ENCODE measurements around the gene CLEC4M.

The CLEC4M gene

DNA sequence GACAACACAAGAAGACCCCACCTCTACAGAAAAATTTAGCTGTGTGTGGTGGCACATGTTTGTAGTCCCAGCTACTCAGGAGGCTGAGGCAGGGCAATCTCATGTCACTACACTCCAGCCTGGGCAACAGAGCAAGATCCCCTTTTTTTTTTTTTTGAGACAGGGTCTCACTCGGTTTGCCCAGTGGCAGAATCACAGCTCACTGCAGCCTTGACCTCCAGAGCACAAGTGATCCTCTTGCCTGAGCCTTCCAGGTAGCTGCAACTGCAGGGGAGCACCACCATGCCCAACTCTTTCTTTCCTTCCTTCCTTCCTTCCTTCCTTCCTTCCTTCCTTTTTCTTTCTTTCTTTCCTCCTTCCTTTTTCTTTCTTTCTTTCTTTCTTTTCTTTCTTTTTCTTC is 26.9 kb upstream of the CLEC4M start:
- no peaks in the 10 kb centered on the region for H3K9me3 ChIP-seq (ENCODE audit: severe bottlenecking)
- H3K27me3 ChIP-seq (ENCODE audit: insufficient read depth, low read depth, severe bottlenecking): no peaks in the 10 kb centered on the region
- TF ChIP-seq, protein P1, sequence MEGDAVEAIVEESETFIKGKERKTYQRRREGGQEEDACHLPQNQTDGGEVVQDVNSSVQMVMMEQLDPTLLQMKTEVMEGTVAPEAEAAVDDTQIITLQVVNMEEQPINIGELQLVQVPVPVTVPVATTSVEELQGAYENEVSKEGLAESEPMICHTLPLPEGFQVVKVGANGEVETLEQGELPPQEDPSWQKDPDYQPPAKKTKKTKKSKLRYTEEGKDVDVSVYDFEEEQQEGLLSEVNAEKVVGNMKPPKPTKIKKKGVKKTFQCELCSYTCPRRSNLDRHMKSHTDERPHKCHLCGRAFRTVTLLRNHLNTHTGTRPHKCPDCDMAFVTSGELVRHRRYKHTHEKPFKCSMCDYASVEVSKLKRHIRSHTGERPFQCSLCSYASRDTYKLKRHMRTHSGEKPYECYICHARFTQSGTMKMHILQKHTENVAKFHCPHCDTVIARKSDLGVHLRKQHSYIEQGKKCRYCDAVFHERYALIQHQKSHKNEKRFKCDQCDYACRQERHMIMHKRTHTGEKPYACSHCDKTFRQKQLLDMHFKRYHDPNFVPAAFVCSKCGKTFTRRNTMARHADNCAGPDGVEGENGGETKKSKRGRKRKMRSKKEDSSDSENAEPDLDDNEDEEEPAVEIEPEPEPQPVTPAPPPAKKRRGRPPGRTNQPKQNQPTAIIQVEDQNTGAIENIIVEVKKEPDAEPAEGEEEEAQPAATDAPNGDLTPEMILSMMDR (IDR thresholded peaks at IDR 0.05; ENCODE audit: low read depth, low read length): no peak
- DNase-seq: no peak
- H3K36me3 ChIP-seq: no peaks in the 10 kb centered on the region
- H3K27ac ChIP-seq: no peak overlapping the region
- H3K4me3 ChIP-seq (ENCODE audit: low read depth, low read length): no peak overlapping the region

DNA sequence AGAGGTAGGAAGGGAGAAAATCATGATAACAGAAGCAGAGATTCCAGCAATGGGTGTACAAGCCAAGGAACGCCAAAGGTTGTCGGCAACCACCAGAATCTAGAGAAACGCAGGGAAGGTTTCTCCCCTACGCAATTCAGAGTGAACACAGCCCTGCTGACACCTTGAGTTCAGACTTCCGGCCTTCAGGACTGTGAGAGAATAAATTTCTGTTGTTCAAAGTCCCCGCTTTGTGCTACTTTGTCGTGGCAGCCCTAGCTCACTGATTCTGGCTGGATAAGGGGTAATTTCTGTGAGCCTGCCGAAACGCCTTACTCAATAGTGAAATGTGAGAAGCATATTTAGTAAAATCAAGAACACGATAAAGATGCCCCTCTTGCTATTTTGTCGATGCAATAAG is 25.8 kb upstream of the CLEC4M start:
- no peaks in the 10 kb centered on the region for H3K36me3 ChIP-seq
- no peaks in the 10 kb centered on the region for H3K9me3 ChIP-seq (ENCODE audit: severe bottlenecking)
- TF ChIP-seq, protein P1 (IDR thresholded peaks at IDR 0.05; ENCODE audit: low read depth, low read length): no peak
- no peak overlapping the region for H3K27ac ChIP-seq
- no peak overlapping the region for H3K4me3 ChIP-seq (ENCODE audit: low read depth, low read length)
- H3K27me3 ChIP-seq (ENCODE audit: insufficient read depth, low read depth, severe bottlenecking): no peaks in the 10 kb centered on the region
- DNase-seq: no peak

DNA sequence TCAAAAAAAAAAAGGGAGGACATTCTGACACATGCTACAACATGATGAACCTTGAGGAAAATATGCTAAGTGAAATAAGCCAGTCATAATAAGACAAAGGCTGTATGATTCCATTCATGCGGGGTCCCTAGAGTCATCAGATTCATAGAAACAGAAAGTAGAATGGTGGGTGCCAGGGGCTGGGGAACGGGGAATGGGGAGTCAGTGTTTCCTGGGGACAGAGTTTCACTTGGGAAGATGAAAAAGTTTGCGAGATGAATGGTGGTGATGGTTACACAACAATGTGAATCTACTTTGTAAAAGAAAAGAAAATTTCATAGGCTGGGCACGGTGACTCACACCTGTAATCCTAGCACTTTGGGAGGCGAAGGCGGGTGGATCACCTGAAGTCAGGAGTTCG is 25.0 kb upstream of the CLEC4M start:
- no peak for DNase-seq
- Histone ChIP-seq H3K36me3 (no peaks in the 10 kb centered on the region), H3K9me3 (ENCODE audit: severe bottlenecking) (no peaks in the 10 kb centered on the region), H3K27ac (no peak overlapping the region), H3K4me3 (ENCODE audit: low read depth, low read length) (no peak overlapping the region), H3K27me3 (ENCODE audit: insufficient read depth, low read depth, severe bottlenecking) (no peaks in the 10 kb centered on the region)
- TF ChIP-seq, protein P1 (IDR thresholded peaks at IDR 0.05; ENCODE audit: low read depth, low read length): no peak

DNA sequence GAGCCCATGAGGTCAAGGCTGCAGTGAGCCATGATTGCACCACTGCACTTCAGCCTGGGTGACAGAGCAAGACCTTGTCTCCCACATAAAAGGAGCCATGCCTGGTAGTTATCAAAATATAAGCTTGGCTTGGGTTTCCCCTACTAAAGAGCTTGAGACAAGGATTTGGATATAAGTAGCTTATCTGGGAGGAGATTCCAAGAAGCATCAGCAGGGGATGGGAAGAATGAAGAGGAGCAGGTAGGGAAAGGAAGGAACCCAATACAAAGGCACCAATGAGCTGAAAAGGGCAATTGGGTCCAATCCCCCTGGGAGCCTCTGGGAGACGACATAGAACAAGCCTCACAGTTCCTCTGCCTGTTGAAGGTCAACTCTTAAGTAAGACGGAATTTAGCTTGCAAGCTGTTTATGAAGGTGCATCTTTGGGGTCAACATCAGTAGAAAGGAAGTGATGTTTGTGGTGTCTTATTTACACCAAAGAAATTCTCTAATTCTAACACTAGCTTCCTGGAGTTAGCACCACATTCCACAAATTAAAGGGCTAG is 23.8 kb upstream of the CLEC4M start:
- Histone ChIP-seq H3K27ac (no peak overlapping the region), H3K36me3 (no peaks in the 10 kb centered on the region), H3K9me3 (ENCODE audit: severe bottlenecking) (no peaks in the 10 kb centered on the region), H3K27me3 (ENCODE audit: insufficient read depth, low read depth, severe bottlenecking) (no peaks in the 10 kb centered on the region), H3K4me3 (ENCODE audit: low read depth, low read length) (no peak overlapping the region)
- peak; percentile 87 for DNase-seq
- TF ChIP-seq, protein P1 (IDR thresholded peaks at IDR 0.05; ENCODE audit: low read depth, low read length): peak; percentile 23; the same call in 1 of the 2 replicates

DNA sequence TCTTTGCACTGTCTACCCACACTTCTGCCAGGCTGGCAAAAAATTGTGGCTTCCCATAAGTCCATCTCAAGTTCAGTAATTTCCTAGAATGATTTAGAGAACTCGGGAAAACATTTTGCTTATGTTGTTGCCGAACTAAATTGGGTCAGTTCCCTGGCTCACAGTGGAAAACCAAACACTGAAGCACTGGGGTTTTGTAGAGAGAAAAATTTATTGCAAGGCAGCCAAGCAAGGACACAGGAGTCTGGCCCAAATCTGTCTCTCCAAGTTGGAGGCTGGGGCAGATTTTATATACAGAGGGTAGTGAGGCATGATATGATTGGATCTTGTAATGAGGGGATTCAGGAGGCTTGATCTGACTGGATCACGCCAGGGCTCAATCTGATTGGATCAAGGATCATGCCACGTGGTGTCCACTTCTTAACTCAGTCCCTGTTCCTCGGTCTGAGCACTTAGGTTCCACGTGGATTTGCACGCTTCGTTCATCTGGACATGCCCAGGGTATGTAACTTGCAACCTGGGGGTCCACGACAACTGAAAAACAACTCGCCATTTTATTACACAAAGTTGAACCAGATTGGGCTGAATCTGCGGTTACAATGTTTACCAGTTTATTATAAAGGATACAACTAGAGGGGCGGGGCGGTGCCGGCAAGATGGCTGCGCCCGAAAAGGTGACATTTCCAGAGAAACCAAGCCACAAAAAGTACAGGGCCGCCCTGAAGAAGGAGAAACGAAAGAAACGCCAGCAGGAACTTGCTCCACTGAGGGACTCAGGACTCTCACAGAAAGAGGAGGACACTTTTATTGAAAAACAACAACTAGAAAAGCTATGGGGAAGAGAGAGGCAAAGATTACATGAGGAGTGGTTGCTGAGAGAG is 23.0 kb upstream of the CLEC4M start:
- Histone ChIP-seq H3K27ac (no peak overlapping the region), H3K36me3 (no peaks in the 10 kb centered on the region), H3K9me3 (ENCODE audit: severe bottlenecking) (no peaks in the 10 kb centered on the region), H3K4me3 (ENCODE audit: low read depth, low read length) (no peak overlapping the region), H3K27me3 (ENCODE audit: insufficient read depth, low read depth, severe bottlenecking) (no peaks in the 10 kb centered on the region)
- no peak for DNase-seq
- TF ChIP-seq, protein P1 (IDR thresholded peaks at IDR 0.05; ENCODE audit: low read depth, low read length): no peak
